NB4 (cell line): ENCODE data around the gene RBM33.

ENCODE experiments used
- CTCF ChIP-seq: IDR thresholded peaks from one replicate; pipeline ENCODE4 v1.5.1; 2012; ENCODE audit warnings: low read depth, low read length
- MAX ChIP-seq: IDR thresholded peaks from 2 replicates; pipeline ENCODE4 v1.6.1; 2011; ENCODE audit warnings: low read depth, low read length
- MYC ChIP-seq: IDR thresholded peaks from 2 replicates; pipeline ENCODE4 v1.6.1; 2011; ENCODE audit warnings: low read depth, low read length
- POLR2A ChIP-seq: IDR thresholded peaks from 2 replicates; pipeline ENCODE4 v1.6.1; 2011; ENCODE audit warnings: mild to moderate bottlenecking; ENCODE audit not compliant: insufficient read length; ENCODE audit errors: extremely low read depth

GRCh38 chr7:155631155-155631554 lies 13.3 kb upstream of the RBM33 start:
- TF ChIP-seq CTCF (no peak), MAX (no peak), POLR2A (no peak), MYC (no peak)
